Sigmoid colon (tissue), 7 donors: ENCODE results near the gene EFNB1. TPM values are rescaled to one million over a fixed set of nuclear protein-coding genes. Genes with fewer than 3 reads are reported as not detected.

Experiments
- DNase-seq: peaks from one replicate; pipeline ENCODE4 v3.0.0-alpha.2; 2019
- H3K27ac ChIP-seq, 4 donors: fragments of 200-600 bp; sonication (generic); one replicate each; pipeline ENCODE4 v1.5.1; 2016 to 2019; ENCODE audit warnings: mild to moderate bottlenecking in 1 of 4
- H3K27me3 ChIP-seq, 3 donors: fragments of 200-600 bp; sonication (generic); one replicate each; pipeline ENCODE4 v1.5.1; 2019; ENCODE audit warnings: mild to moderate bottlenecking in 1 of 3
- H3K36me3 ChIP-seq, 4 donors: fragments of 200-600 bp; sonication (generic); one replicate each; pipeline ENCODE4 v1.5.1; 2016 to 2019
- H3K4me1 ChIP-seq, 4 donors: fragments of 200-600 bp; sonication (generic); one replicate each; pipeline ENCODE4 v1.5.1; 2017 to 2019
- H3K4me3 ChIP-seq, 4 donors: fragments of 200-600 bp; sonication (generic); one replicate each; pipeline ENCODE4 v1.5.1; 2017 to 2019; ENCODE audit warnings: mild to moderate bottlenecking in 2 of 4, moderate library complexity in 1 of 4
- H3K9me3 ChIP-seq, 4 donors: fragments of 200-600 bp in 3 of 4; sonication (generic) in 3 of 4; one replicate each; pipeline versions ENCODE4 v1.5.1 to v1.6.1; 2013 to 2019
- CTCF ChIP-seq, 4 experiments: fragments of 450-650 bp in 3 of 4; fragments of 200-600 bp in 1 of 4; IDR thresholded peaks; one replicate each; pipeline ENCODE4 v1.5.1; 2016 to 2019; ENCODE audit warnings: antibody characterized with exemption in 4 of 4, mild to moderate bottlenecking in 3 of 4, moderate library complexity in 2 of 4
- EP300 ChIP-seq, 4 donors: sonication (generic); formaldehyde crosslinking; IDR thresholded peaks; one replicate each; pipeline ENCODE4 v1.6.1; 2017; ENCODE audit warnings: antibody characterized with exemption in 4 of 4
- POLR2A ChIP-seq, 2 donors: fragments of 450-650 bp; IDR thresholded peaks; one replicate each; pipeline ENCODE4 v1.6.1; 2016; ENCODE audit warnings: antibody characterized with exemption in 2 of 2, mild to moderate bottlenecking in 2 of 2, moderate library complexity in 2 of 2
- POLR2AphosphoS5 ChIP-seq, 4 donors: sonication (generic); formaldehyde crosslinking; IDR thresholded peaks; one replicate each; pipeline ENCODE4 v1.6.1; 2017; ENCODE audit warnings: antibody characterized with exemption in 4 of 4
- WGBS, 2 donors: extraction: QIAGEN DNeasy Blood & Tissue Kit; methylation state at CpG; one replicate each; pipeline ENCODE4 v1.1.7; 2013; 5-methylcytosine and 5-hydroxymethylcytosine counted together
- intact Hi-C: fragments of 100-400 bp; cut with DNase I; formaldehyde crosslinking; loops from one replicate; pipeline ENCODE4 v1.15.1; 2023
- polyA plus RNA-seq, 3 donors: library from polyadenylated mRNA; stranded (reverse); fragments of 200-250 nt; gene quantifications; one replicate each; pipeline ENCODE4 v1.2.3, GENCODE V29; 2013
- total RNA-seq, 4 donors: library from RNA; depleted of rRNA; stranded (reverse); fragments of >200 nt; gene quantifications; one replicate each; pipeline ENCODE4 v1.1.0, GENCODE V29; 2016
- donor health status: healthy with polysubstance abuse.
- donor health status: Bipolar disorder and iron deficiency.
- donor health status: healthy.

EFNB1 gene
- total and polyA plus RNA-seq, 7 donors = 9.5 to 53.2 (median 16.2) TPM

- no peak for TF ChIP-seq POLR2AphosphoS5 (IDR thresholded peaks at IDR 0.05)
- TF ChIP-seq POLR2A (IDR thresholded peaks at IDR 0.05) = no peak
- WGBS, 2 donors = 91 to 94% methylated on average over 6 of the region's 6 CpGs
- no peak overlapping the region for H3K27ac ChIP-seq
- no peak overlapping the region for H3K4me3 ChIP-seq
- no peak for DNase-seq
- no peaks in the 10 kb centered on the region for H3K36me3 ChIP-seq
- no peaks in the 10 kb centered on the region for H3K27me3 ChIP-seq
- H3K4me1 ChIP-seq = no peaks in the 10 kb centered on the region
- no peaks in the 10 kb centered on the region for H3K9me3 ChIP-seq
- intact Hi-C loops = no loop called here
These were observed 47.9 kb downstream of the EFNB1 start for GRCh38 chrX:68876731-68877130.

- Histone ChIP-seq H3K27ac (no peak overlapping the region), H3K4me1 (no peaks in the 10 kb centered on the region), H3K27me3 (no peaks in the 10 kb centered on the region), H3K9me3 (no peaks in the 10 kb centered on the region), H3K4me3 (no peak overlapping the region), H3K36me3 (no peaks in the 10 kb centered on the region)
- no peak for DNase-seq
- intact Hi-C loops = no loop called here
- TF ChIP-seq POLR2AphosphoS5 (IDR thresholded peaks at IDR 0.05) (no peak), POLR2A (IDR thresholded peaks at IDR 0.05) (no peak), CTCF (IDR thresholded peaks at IDR 0.05) (no peak), EP300 (IDR thresholded peaks at IDR 0.05) (no peak)
- WGBS, 2 donors = 77 to 92% methylated on average over 9 of the region's 9 CpGs
These were observed 48.8 kb downstream of the EFNB1 start for GRCh38 chrX:68877606-68878005.

GRCh38 chrX:68878977-68879645 is 50.3 kb downstream of the EFNB1 start:
- DNase-seq = no peak
- WGBS, 2 donors = 75 to 84% methylated on average over 11 of the region's 11 CpGs
- Histone ChIP-seq H3K27ac (no peak overlapping the region), H3K27me3 (no peaks in the 10 kb centered on the region), H3K4me1 (no peaks in the 10 kb centered on the region), H3K9me3 (no peaks in the 10 kb centered on the region), H3K4me3 (no peak overlapping the region), H3K36me3 (no peaks in the 10 kb centered on the region)
- intact Hi-C loops = no loop called here
- no peak for TF ChIP-seq POLR2A (IDR thresholded peaks at IDR 0.05)
- TF ChIP-seq EP300 (IDR thresholded peaks at IDR 0.05) = no peak
- no peak for TF ChIP-seq POLR2AphosphoS5 (IDR thresholded peaks at IDR 0.05)
- TF ChIP-seq CTCF (IDR thresholded peaks at IDR 0.05) = no peak

GRCh38 chrX:68880846-68881552 is 52.2 kb downstream of the EFNB1 start:
- H3K36me3 ChIP-seq = no peaks in the 10 kb centered on the region
- no peak for DNase-seq
- H3K4me1 ChIP-seq = no peaks in the 10 kb centered on the region
- intact Hi-C loops = no loop called here
- WGBS, 2 donors = 79 to 88% methylated on average over 9 of the region's 9 CpGs
- H3K27ac ChIP-seq = no peak overlapping the region
- H3K4me3 ChIP-seq = no peak overlapping the region
- H3K9me3 ChIP-seq = no peaks in the 10 kb centered on the region
- H3K27me3 ChIP-seq = no peaks in the 10 kb centered on the region
- TF ChIP-seq POLR2A (IDR thresholded peaks at IDR 0.05) (no peak), CTCF (IDR thresholded peaks at IDR 0.05) (no peak)

GRCh38 chrX:68881911-68882310 is 53.1 kb downstream of the EFNB1 start:
- 80 to 86% methylated on average over 5 of the region's 5 CpGs for WGBS, 2 donors
- no peak for DNase-seq
- Histone ChIP-seq H3K36me3 (no peaks in the 10 kb centered on the region), H3K4me1 (no peaks in the 10 kb centered on the region), H3K27ac (no peak overlapping the region), H3K4me3 (no peak overlapping the region), H3K9me3 (no peaks in the 10 kb centered on the region), H3K27me3 (no peaks in the 10 kb centered on the region)
- TF ChIP-seq EP300 (IDR thresholded peaks at IDR 0.05) (no peak), POLR2AphosphoS5 (IDR thresholded peaks at IDR 0.05) (no peak), POLR2A (IDR thresholded peaks at IDR 0.05) (no peak), CTCF (IDR thresholded peaks at IDR 0.05) (no peak)
- intact Hi-C loops = no loop called here
